HG02885 (cell line): ENCODE data around the gene PDLIM7.
A peak's percentile ranks its signal among the peaks of the same experiment; 100 is the strongest.

Experiments used
- ATAC-seq: cut with Tn5 transposase; IDR thresholded peaks from one replicate; pipeline ENCODE4 v1.9.1; 2021; ENCODE audit warnings: mild to moderate bottlenecking; ENCODE audit not compliant: unreplicated experiment, poor library complexity

Gene PDLIM7

GRCh38 chr5:177459819-177460628, 37.4 kb downstream of the PDLIM7 start:
- no peak for ATAC-seq

DNA sequence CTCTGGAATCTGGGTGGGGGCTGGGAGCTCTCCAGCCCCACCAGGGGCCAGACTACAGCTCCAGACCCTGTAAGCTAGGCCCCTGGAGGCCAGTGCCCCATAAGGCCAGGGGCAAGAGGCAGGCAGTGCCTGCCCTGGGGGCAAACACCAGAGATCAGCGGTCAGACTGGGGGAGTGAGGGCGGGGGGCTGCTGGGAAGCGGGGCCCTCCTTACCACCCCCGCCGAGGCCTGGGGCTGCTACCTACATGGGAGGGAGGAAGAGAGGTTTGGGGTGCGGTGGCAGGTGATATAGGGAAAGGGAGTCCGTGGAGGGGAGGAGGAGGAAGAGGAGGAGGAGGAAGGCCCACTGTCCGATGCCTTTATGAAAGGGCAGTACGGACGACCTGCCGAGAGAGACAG, 38.0 kb downstream of the PDLIM7 start:
- ATAC-seq, result no peak

DNA sequence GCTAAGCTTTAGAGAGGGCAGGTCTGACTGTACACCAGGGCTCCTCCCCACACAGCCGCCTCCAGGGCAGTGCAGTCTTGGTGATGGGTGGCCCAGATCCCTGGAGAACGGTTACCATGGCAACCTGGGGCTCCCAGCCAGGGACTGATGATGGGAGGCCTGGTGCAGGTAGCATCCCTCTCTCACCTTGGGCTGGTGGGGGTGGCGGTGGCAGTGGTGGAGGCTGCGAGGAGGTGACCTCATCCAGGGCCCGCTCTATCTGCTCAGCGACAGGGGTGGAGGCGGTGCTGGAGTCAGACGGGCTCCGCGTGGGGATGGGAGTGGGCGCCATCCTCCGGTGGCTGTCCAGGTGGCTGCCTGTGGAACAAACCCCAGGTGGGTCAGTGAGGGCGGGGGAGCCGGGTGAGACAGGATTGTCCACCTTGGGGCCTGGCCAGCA, 38.5 kb downstream of the PDLIM7 start:
- no peak for ATAC-seq

GRCh38 chr5:177457852-177458681, 39.3 kb downstream of the PDLIM7 start:
- no peak for ATAC-seq

- ATAC-seq, result peak; percentile 44
These were observed 40.2 kb downstream of the PDLIM7 start for GRCh38 chr5:177456976-177457851.

- ATAC-seq, result no peak
These were observed 40.8 kb downstream of the PDLIM7 start for GRCh38 chr5:177456591-177456964.

GRCh38 chr5:177455661-177456590, 41.5 kb downstream of the PDLIM7 start:
- peak; percentile 20 for ATAC-seq

DNA sequence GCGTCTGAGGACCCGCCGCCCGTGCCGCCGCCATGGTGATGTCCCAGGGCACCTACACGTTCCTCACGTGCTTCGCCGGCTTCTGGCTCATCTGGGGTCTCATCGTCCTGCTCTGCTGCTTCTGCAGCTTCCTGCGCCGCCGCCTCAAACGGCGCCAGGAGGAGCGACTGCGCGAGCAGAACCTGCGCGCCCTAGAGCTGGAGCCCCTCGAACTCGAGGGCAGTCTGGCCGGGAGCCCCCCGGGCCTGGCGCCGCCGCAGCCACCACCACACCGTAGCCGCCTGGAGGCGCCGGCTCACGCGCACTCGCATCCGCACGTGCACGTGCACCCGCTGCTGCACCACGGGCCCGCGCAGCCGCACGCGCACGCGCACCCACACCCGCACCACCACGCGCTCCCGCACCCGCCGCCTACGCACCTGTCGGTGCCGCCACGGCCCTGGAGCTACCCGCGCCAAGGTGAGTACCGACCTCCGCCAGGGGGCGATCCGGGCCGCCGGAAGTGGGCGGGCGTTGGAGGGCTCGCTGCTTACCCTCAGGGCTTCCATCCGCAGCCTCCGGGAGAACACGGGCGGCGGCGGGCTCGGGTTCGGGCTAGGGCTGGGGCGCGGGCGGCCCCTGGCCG, 42.3 kb downstream of the PDLIM7 start:
- peak; percentile 58 for ATAC-seq

DNA sequence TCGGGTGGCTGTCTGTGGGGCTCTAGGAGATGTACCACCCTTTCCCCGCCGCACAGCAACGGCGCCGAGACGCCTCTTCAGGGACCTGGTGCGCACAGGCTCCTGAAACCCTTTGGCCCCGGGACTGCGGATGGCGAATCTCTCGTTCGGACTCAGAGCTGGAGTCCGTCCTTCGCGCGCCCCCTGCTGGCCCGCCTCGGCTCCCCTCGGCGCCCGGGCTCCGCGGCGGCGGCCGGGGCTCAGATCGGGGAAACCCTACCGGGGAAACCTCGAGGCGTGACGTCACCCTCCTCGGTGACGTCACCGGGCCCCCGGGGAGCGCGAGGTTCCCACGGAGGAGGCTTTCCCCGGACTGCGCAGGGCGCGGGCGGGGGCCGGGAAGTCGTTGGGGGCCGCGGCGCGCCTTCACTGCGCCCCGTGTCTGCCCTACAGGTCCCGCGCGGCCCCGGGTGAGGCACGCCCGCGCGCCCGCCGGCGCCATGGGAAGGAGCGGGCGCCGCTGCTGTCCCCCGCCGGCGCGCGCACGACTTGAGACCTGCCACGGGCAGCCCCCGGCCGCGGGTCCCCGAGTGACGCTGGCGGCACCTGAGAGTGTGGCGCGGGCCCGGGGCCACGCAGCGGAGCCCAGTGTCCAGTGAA, 42.9 kb downstream of the PDLIM7 start:
- ATAC-seq, result peak; percentile 60

DNA sequence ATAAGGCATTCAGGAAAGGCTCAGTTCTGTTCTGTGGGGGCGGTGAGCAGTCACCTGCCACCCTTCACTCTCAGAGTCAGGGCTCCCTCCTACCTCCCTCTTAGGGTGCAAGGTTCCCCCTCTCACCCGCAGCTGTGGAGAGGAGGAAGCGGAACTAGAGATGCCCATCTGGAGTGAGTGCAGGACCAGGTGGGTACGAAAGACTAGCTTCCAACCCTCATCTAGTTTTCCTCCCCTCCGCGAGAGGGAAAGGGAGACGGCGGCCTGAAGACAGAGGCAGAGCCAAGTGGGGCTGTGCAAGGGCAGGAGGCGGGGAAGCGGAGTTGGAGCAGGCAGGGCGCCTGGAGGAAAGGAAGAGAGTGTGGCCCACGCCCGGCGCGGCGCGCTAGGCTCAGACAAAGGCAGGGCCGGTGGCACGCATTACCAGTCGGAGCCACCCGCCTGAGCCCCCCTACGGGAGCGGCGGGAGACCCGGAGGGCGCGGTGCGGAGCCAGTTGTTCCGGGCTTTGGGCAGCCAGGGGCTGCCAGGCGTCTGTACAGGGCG, 43.5 kb downstream of the PDLIM7 start:
- peak; percentile 6 for ATAC-seq

GRCh38 chr5:177452688-177453638, 44.4 kb downstream of the PDLIM7 start:
- no peak for ATAC-seq

DNA sequence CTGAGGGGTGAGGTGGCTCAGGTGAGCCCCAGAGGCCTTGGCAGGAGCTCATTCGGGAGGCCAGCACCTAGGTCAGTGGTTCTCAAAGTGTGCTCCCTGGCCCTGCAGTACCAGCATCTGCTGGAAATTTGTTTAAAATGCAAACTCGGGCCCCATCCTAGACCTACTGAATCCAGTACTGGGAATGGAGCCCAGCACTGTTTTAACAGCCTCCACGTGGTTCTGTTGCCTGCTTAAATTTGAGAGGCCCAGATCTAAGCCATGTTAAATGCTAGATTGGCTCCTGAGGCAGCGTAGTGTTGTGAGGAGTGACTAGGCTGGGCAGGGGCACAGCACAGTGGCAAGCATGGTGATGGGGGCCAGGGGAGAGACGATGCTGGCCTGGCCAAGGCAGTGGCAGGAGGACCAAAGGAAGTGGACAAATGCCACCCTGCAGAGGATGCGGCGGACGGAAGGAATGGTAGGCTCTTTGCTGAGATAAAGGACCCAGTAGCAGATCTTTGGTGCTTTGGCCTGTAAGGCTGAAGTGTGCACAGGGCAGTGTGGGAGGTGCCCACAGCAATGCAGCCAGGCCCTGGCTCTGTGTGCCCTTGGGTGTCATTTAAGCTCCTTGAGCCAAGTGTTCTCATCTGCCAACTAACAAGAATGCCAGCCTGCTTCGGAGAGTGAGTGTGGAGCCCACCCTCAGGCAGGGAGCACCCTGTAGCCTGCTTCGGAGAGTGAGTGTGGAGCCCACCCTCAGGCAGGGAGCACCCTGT, 46.6 kb downstream of the PDLIM7 start:
- ATAC-seq, result no peak

- no peak for ATAC-seq
These were observed 48.0 kb downstream of the PDLIM7 start for GRCh38 chr5:177449140-177450061.

DNA sequence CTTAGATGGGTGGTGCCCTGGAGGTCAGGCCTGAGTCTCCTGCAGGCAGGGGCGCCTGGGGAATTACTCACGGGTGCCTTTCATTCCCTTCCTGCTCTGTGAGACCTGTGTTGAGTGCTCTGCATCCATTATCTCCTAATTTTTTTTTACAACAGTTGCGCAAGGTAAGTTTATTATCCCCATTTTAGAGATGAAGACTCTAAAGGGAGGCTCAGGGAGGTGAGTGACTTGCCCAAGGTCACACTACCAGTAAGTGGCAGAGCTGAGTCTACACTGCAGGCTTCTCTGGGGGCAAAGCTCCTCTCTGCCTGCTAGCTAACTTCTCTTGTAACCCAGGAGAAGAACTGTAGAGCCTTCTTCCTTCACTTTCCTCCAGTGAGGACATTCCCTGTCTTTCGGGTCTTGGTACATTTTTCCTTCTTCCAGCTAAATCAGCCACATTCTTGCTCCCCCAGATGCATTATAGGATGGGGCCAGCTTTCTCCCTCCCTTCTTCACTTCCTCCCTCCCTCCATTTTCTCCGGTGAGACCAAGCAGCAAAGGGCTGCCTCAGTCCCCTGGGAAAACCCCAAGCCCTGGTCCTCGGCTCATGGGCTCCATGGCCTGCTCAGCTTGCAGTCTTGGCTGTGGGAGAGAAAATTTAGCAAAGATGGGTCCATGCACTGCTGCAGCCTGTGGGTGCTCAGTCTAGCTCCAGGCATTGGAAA, 49.0 kb downstream of the PDLIM7 start:
- ATAC-seq, result no peak
